Sigmoid colon (tissue), 4 donors: ENCODE results near the gene VPS8.

Source experiments
- EP300 ChIP-seq, 4 donors: sonication (generic); formaldehyde crosslinking; IDR thresholded peaks; one replicate each; pipeline ENCODE4 v1.6.1; 2017; ENCODE audit warnings: antibody characterized with exemption in 4 of 4
- POLR2A ChIP-seq, 2 donors: fragments of 450-650 bp; IDR thresholded peaks; one replicate each; pipeline ENCODE4 v1.6.1; 2016; ENCODE audit warnings: antibody characterized with exemption in 2 of 2, mild to moderate bottlenecking in 2 of 2, moderate library complexity in 2 of 2
- TF ChIP-seq, protein P1 (sequence below), 4 experiments: fragments of 450-650 bp in 3 of 4; fragments of 200-600 bp in 1 of 4; IDR thresholded peaks; one replicate each; pipeline ENCODE4 v1.5.1; 2016 to 2019; ENCODE audit warnings: antibody characterized with exemption in 4 of 4, mild to moderate bottlenecking in 3 of 4, moderate library complexity in 2 of 4

DNA sequence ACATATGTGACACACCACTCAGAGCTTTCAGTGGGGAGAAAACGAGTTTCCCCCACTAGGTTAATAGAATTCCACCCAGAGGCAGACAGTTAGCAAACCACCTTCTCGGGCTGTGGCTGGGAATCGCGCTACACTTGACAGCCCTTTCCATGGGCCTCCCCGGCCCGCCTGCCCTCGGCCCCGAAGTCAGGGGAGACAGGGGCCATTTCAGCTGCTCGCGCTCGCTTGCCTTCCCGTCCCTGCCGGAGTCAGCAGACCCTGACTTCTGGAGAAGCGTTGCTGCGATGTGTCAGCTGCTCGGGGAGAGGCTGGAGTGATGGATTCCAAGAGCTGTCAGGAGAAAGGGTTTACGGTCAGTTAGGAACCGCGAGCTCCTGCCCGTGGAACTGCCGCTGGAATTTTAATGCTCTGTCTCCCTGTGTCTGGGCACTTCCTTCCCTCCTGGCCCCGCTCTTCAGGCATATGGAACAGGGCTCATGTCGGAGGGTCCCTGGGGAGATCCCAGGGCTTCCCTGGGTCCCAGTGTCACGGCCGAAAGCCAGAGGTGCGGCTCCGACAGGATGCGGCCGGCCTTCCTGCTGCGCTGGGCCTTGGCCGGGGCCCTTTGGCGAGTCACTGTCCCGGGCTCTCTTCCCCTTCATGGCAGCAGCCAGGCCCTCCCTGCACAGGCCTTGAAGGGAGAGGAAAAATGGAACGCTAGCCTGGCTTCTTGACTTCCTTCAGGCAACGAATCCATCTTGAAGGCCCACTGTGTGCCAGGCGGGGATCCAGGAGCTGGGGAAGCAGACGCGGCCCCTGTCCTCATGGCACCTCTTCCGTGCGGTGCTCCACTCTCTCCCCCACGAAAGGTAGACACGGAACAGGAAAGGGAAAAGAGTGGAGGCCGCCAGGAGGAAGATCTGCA, 38.4 kb upstream of the VPS8 start:
- TF ChIP-seq, protein P1, sequence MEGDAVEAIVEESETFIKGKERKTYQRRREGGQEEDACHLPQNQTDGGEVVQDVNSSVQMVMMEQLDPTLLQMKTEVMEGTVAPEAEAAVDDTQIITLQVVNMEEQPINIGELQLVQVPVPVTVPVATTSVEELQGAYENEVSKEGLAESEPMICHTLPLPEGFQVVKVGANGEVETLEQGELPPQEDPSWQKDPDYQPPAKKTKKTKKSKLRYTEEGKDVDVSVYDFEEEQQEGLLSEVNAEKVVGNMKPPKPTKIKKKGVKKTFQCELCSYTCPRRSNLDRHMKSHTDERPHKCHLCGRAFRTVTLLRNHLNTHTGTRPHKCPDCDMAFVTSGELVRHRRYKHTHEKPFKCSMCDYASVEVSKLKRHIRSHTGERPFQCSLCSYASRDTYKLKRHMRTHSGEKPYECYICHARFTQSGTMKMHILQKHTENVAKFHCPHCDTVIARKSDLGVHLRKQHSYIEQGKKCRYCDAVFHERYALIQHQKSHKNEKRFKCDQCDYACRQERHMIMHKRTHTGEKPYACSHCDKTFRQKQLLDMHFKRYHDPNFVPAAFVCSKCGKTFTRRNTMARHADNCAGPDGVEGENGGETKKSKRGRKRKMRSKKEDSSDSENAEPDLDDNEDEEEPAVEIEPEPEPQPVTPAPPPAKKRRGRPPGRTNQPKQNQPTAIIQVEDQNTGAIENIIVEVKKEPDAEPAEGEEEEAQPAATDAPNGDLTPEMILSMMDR (IDR thresholded peaks at IDR 0.05), result no peak
- no peak for TF ChIP-seq POLR2A (IDR thresholded peaks at IDR 0.05)
- no peak for TF ChIP-seq EP300 (IDR thresholded peaks at IDR 0.05)
